ENCODE data around the gene ZNF280C. TPM values are rescaled to one million over a fixed set of nuclear protein-coding genes. Genes with fewer than 3 reads are reported as not detected.

ZNF280C gene
- total RNA-seq, 1 donor from 2014 or later, result 9.0 TPM

DNA sequence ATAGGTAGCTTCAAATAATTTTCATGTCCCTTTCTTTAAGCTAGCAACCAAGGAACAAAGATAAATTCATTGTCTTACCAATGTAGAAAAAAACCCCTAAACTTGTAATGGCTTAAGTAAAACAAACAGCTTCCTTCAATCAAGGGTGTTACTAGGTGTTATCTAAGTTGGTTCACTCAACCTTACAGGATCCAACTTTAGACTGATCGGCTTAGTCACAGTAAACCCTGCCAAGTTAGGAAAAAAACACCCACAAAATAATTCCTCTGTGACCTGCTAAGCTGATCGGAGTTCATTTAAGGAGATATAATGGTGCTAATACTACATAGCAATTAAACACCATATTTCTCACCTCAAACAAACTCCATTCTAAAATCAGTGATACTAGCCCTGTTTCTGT is 113.1 kb downstream of the ZNF280C start:
- no peak for FAIRE-seq
- DNase-seq (ENCODE audit: low spot score in 2 of 2), result no peak

Small RNA genes lying within 50 kb of the gene (small RNA-seq; reads per million reads assigned to genes)
- gene RNU6-1130P, result not detected

Other genes starting within 250 kb of the ZNF280C start
- gene ELF4, start 158.4 kb downstream of the ZNF280C start, total RNA-seq, result 0.41 TPM
- 11.4 TPM for gene AIFM1, start 103.1 kb downstream of the ZNF280C start, total RNA-seq
- 42.4 TPM for gene RAB33A, start 96.9 kb downstream of the ZNF280C start, total RNA-seq
- gene SLC25A14, start 71.0 kb upstream of the ZNF280C start, total RNA-seq, result 24.1 TPM
- not detected for gene GPR119, start 116.8 kb upstream of the ZNF280C start, total RNA-seq
- 28.9 TPM for gene RBMX2, start 133.1 kb upstream of the ZNF280C start, total RNA-seq